Spleen (tissue), 7 donors: ENCODE measurements around the gene DNER.

Source experiments
- CTCF ChIP-seq, 11 experiments: fragments of 200-600 bp in 7 of 11; fragments of 450-650 bp in 4 of 11; sonication (generic) in 4 of 11; IDR thresholded peaks in 8 of 11; conservative IDR thresholded peaks in 3 of 11; 1 replicate in 7 of 11; 2 replicates in 4 of 11; pipeline versions ENCODE4 v1.4.0 to v1.8.0; 2016 to 2021; ENCODE audit warnings: antibody characterized with exemption in 11 of 11, inconsistent platforms in 4 of 11, mild to moderate bottlenecking in 1 of 11
- POLR2A ChIP-seq, 3 donors: fragments of 450-650 bp; IDR thresholded peaks; one replicate each; pipeline ENCODE4 v1.5.1; 2017; ENCODE audit warnings: antibody characterized with exemption in 3 of 3, mild to moderate bottlenecking in 1 of 3
- POLR2AphosphoS5 ChIP-seq, 3 donors: sonication (generic); formaldehyde crosslinking; IDR thresholded peaks; one replicate each; pipeline ENCODE4 v1.5.1; 2017; ENCODE audit warnings: antibody characterized with exemption in 3 of 3
- donor health status: DM: no; HTN: no; CAD: no; lungs with moderate emphysema.
- donor health status: DM: no; HTN: no; CAD: no.
- donor health status: DM: no; HTN: no; CAD: no.

GRCh38 chr2:229412686-229413085 lies 301.7 kb downstream of the DNER start:
- TF ChIP-seq POLR2AphosphoS5 (IDR thresholded peaks at IDR 0.05), result no peak
- no peak for TF ChIP-seq CTCF (IDR thresholded peaks at IDR 0.05 in 8 of 11, conservative IDR thresholded peaks at IDR 0.05 in 3 of 11)
- no peak for TF ChIP-seq POLR2A (IDR thresholded peaks at IDR 0.05)
